GM18508 (cell line): ENCODE results near the gene NUBP2.

Experiments
- ATAC-seq: cut with Tn5 transposase; IDR thresholded peaks from one replicate; pipeline ENCODE4 v1.9.1; 2021; ENCODE audit warnings: moderate number of reproducible peaks; ENCODE audit not compliant: insufficient read depth, unreplicated experiment

NUBP2 gene

GRCh38 chr16:1770328-1771187, 12.2 kb upstream of the NUBP2 start:
- no peak for ATAC-seq

- no peak for ATAC-seq
Observed at GRCh38 chr16:1771188-1771863, 11.4 kb upstream of the NUBP2 start, which contains the start of gene NME3. Gene NME3, minus strand, starts transcription at chr16:1771543. Its CDS starts 9 bp downstream, at chr16:1771534.

GRCh38 chr16:1771864-1772361, 10.8 kb upstream of the NUBP2 start:
- ATAC-seq: no peak

- no peak for ATAC-seq
Observed at GRCh38 chr16:1772362-1772907, 10.3 kb upstream of the NUBP2 start, which contains the start of gene EME2. Gene EME2, plus strand, starts transcription at chr16:1772810. Its CDS starts 418 bp downstream, at chr16:1773228.

GRCh38 chr16:1772908-1773702, 9.7 kb upstream of the NUBP2 start, which contains the start of gene MRPS34:
Gene MRPS34, minus strand, starts transcription at chr16:1773134. Its CDS starts 15 bp downstream, at chr16:1773119.
- no peak for ATAC-seq

GRCh38 chr16:1773703-1774447, 8.9 kb upstream of the NUBP2 start:
- ATAC-seq: no peak

- ATAC-seq: no peak
Observed at GRCh38 chr16:1774448-1774780, 8.3 kb upstream of the NUBP2 start.

GRCh38 chr16:1775006-1775845, 7.5 kb upstream of the NUBP2 start:
- ATAC-seq: no peak

GRCh38 chr16:1775846-1776671, 6.7 kb upstream of the NUBP2 start:
- ATAC-seq: no peak

- no peak for ATAC-seq
Observed at GRCh38 chr16:1776672-1776955, 6.1 kb upstream of the NUBP2 start.

- ATAC-seq: no peak
Observed at GRCh38 chr16:1776991-1777374, 5.8 kb upstream of the NUBP2 start.

- no peak for ATAC-seq
Observed at GRCh38 chr16:1777375-1778199, 5.2 kb upstream of the NUBP2 start.

GRCh38 chr16:1778200-1779179, 4.3 kb upstream of the NUBP2 start:
- no peak for ATAC-seq

GRCh38 chr16:1779234-1779701, 3.5 kb upstream of the NUBP2 start:
- ATAC-seq: no peak

GRCh38 chr16:1779741-1780676, 2.8 kb upstream of the NUBP2 start:
- no peak for ATAC-seq
